HG03025 (cell line): Measurements from ENCODE around the gene MARK3.

Experiments
- ATAC-seq: cut with Tn5 transposase; IDR thresholded peaks from one replicate; pipeline ENCODE4 v1.9.1; 2021; ENCODE audit warnings: mild to moderate bottlenecking, moderate library complexity; ENCODE audit not compliant: unreplicated experiment, low FRiP score

The MARK3 gene

GRCh38 chr14:103483600-103483999, 98.4 kb downstream of the MARK3 start:
- ATAC-seq = no peak

- no peak for ATAC-seq
Observed at GRCh38 chr14:103485504-103485903, 100.3 kb downstream of the MARK3 start.

DNA sequence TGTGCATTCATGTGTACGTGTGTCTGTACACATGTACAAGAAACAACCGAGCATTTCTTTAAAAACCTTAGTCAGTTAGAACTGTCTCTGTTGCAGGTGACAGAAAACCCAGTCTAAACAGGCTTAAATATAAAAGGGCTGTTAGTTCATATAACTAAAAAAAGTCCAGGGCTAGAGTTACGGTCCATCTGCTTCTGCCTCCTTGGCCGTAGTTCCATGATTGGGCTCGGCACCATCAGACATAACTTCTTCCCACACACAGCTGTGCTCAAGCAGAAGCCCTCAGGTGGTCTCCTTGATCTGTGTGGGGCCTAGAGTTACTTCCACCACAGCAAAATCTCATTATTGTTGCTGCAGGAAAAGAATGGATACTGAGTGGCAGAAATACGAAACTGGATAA, 102.9 kb downstream of the MARK3 start:
- ATAC-seq = no peak

DNA sequence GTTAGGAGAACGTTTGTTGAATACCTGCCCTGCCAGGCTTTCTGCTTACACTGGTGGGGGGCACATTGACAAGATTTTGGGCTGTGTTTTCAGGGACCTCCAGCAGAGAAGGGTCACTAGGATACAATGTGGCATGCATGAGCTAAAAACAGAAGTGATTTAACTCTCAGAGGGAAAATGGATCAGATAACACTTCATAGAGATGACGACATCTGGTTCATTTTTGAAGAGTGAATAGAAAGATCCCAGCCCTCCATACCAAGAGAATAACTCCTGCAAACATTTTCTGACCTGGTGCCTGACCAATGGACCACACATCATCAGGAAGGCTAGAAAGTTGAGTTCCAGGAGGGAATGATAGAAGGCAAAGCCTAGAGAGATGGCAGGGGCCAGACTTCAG, 103.7 kb downstream of the MARK3 start:
- ATAC-seq = no peak

DNA sequence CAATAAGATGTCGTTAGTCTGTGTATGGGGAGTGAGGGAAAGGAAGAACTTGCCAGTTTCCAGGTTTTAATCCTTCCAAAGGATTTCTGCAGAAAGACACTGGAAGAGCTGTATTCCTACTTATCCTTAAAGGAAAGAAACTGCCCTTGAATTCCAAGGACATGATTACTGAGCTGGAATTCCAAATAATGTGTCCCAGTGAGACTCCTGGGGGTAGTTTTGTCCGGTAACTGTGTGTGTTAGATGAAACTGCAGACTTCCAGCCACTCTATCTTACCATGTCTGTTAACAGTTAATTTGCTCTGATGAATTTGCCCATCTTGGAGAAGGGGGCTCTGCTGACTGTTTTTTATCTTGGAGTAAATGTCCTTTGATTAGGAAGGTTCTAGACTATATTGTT, 104.4 kb downstream of the MARK3 start:
- ATAC-seq = no peak

DNA sequence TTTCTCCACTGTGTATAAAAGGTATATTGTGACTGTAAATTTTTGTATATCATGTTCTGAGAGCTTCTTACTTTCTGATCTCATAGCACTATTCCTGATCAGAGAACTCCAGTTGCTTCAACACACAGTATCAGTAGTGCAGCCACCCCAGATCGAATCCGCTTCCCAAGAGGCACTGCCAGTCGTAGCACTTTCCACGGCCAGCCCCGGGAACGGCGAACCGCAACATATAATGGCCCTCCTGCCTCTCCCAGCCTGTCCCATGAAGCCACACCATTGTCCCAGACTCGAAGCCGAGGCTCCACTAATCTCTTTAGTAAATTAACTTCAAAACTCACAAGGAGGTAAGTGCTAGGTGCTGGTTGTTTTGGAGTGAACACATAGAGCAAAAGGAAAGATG, 106.5 kb downstream of the MARK3 start:
- ATAC-seq = no peak

DNA sequence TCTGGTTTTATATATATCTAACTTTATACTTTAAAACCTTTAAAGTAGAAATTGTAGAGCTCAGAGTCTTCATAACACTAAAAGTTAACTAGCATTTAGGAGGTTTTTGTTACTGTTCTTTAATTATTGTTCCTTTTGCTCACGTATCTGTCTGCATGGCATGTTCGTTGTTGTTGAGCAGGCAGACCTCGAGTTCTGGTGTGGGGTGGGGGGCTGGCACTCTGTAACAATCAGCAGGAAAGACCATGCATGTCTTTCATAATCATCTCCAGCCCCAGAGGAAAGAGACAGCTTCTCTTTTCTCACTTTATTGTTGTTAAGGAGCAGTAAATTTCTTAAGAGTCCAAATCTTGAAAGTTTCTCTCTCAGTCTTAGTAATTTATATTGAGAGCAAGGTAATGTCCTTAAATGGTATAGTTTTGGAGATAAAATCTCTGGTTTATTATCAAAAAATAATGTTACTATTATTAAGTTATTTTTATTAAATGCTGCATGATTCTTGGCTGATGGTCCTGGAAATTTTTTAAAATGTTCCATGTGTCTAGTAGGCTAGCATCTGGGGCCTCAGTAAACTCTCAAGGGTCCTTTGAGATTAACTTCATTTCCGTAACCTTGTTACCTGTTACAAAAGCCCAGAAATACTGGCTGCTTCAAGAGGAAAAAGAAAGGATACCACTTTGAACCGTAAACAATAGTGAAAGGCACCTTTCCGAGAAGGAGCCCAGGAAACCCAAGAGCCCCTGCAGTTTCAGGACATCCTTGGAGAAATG, 107.1 kb downstream of the MARK3 start:
- no peak for ATAC-seq

- no peak for ATAC-seq
Observed at GRCh38 chr14:103495854-103496253, 110.6 kb downstream of the MARK3 start.

DNA sequence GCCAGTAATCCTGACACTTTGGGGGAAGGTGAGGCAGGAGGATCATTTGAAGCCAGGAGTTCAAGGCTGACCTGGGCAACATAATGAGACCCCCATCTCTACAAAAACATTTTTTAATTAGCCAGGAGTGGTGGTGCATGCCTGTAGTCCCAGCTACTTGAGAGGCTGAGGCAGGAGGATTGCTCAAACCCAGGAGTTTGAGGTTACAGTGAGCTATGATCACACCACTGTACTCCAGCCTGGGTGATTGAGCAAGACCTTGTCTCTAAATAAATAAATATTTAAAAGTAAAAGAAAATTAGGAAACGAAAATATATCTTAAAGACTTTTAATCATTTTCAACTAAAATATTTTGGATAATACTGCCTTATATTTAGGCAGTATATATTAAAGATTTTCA, 111.6 kb downstream of the MARK3 start:
- ATAC-seq = no peak

DNA sequence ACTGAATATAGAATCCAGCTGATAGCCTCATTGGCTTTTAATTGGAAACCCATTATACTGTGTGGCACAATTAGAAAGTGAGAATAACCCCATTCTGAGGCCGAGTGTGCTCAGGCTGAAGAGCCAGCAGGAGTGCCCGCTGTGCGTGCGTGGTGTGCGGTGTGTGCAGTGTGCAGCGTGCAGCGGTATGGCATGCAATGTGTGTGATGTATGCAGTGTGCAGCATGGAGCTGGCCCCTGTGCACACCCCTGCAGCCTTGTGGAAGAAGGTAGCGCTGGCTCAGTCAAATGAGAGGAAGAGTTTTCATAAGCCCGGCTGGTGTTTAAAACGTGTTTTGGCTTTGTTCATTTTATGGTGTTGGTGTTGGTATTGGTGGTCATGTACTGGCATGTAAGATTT, 114.5 kb downstream of the MARK3 start:
- ATAC-seq = no peak

DNA sequence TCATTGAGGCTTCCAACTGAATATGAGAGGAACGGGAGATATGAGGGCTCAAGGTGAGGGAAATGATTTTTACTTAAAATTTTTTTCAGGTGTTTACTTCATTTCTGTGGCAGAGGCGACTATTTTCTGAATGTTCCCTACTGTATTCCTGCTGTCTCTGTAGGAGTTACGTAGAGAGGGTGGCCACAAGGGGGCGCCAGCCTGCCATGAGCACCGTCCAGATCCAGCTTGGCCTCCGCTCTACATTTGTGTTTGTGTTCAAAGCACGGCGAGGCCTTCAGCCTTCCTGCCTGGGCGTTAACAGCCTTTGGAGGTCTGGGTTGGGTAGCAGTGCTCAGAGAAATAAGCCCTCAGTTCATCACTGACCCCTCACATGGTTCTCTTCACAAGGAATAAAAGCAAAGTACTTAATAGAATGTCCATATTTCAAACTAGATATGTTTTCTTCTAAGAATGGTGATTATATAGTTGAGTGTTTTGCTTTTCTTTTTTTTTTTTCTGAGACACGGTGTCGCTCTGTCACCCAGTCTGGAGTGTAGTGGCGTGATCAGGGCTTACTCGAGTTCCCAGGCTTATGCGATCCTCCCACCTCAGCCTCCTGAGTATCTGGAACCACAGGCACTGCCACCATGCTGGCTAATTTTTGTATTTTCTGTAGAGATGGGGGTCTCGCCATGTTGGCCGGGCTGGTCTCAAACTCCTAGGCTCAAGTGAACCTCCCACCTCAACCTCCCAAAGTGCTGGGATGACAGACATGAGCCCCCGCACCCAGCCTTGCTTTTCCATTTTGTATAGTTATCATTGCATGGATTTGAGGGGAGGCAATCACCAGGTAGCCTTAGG, 115.2 kb downstream of the MARK3 start:
- no peak for ATAC-seq

DNA sequence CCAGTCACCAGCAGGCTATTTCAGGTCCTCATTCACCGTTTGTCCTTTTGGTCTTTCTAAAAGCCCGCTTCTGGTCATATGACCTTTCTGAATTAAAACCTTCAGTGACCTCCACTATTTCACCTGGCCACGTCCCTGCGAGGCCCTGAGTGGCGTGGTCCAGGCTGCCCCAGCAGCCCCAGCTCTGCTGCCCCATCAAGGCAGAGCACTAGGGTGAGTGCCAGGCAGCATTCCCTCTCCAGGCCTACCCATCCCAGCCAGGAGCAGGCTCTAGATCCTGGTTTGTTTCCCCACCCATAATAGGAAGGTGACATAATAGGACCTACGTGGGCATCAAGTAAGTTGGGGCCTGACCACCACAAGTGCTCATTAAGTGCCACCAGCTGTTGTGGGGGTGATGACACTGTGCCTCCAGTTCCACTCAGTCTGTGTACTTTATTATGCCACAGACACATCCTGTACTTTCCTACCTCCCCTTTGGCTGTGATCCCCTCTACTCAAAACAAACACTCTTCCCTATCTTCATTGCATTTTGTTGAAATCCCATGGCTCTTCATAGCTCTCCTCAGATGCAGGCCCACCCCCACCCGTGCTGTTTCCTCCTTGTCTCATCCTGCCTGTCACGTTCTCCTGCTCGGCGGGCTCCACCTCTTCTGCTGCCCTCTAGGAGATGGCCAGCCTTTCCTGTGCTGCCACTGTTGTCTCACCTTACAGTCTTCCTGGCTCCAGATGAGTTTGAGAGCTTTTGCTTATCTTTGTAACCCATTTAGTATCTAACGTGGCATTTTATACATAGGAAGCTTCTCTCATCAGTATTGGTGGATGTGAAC, 116.0 kb downstream of the MARK3 start:
- no peak for ATAC-seq

- no peak for ATAC-seq
Observed at GRCh38 chr14:103501921-103502669, 116.9 kb downstream of the MARK3 start.

DNA sequence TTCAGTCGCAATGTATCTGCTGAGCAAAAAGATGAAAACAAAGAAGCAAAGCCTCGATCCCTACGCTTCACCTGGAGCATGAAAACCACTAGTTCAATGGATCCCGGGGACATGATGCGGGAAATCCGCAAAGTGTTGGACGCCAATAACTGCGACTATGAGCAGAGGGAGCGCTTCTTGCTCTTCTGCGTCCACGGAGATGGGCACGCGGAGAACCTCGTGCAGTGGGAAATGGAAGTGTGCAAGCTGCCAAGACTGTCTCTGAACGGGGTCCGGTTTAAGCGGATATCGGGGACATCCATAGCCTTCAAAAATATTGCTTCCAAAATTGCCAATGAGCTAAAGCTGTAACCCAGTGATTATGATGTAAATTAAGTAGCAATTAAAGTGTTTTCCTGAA, 117.7 kb downstream of the MARK3 start:
- no peak for ATAC-seq

GRCh38 chr14:103503296-103503695, 118.1 kb downstream of the MARK3 start:
- no peak for ATAC-seq

DNA sequence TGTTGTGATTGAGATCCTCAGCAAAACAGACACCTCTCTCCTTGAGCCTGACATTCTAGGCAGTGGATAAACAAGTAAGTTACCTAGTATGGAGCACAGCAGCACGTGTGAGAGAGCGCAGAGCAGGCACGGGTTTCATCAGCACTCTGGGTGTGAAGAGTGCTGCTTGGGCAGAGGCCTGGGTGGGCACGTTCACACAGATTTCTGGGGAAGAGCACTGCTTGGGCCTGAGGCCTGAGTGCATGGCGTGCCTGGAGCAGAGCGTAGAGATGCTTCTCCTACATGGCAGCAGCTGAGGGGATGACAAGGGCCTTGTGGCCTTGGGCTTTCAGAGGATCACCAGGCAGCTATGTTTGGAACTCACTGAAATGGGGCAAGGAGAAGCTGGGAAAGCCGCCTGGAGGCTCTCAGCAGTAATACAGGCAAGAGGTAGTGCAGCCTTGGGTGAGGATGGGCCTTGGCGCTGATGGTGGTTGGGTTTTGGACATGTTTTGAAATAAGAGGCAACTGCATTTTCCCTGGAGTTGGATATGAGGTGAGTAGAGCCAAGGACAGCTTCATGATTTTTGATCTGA, 119.9 kb downstream of the MARK3 start:
- ATAC-seq = no peak

- ATAC-seq = no peak
Observed at GRCh38 chr14:103507751-103508150, 122.5 kb downstream of the MARK3 start.

GRCh38 chr14:103508521-103509329, 123.5 kb downstream of the MARK3 start:
- no peak for ATAC-seq
